Muscle layer of duodenum (tissue), 2 donors: ENCODE measurements around the gene DENND1A.

Experiments used
- H3K27ac ChIP-seq: one replicate; pipeline ENCODE4 v1.7.0; 2013; ENCODE audit warnings: mild to moderate bottlenecking, low read length
- H3K27me3 ChIP-seq: one replicate; pipeline ENCODE4 v1.7.0; 2013; ENCODE audit warnings: low read depth, mild to moderate bottlenecking, control low read depth, low read length
- H3K36me3 ChIP-seq, 2 donors: one replicate each; pipeline ENCODE4 v1.7.0; 2013; ENCODE audit warnings: low read length in 2 of 2, control low read depth in 1 of 2, mild to moderate bottlenecking in 1 of 2; ENCODE audit not compliant: insufficient read depth in 2 of 2, control insufficient read depth in 1 of 2
- H3K4me1 ChIP-seq, 2 donors: one replicate each; pipeline ENCODE4 v1.7.0; 2013; ENCODE audit warnings: low read length in 2 of 2, mild to moderate bottlenecking in 2 of 2, control low read depth in 1 of 2, moderate library complexity in 1 of 2; ENCODE audit not compliant: insufficient read depth in 2 of 2, control insufficient read depth in 1 of 2
- H3K4me3 ChIP-seq, 2 donors: one replicate each; pipeline ENCODE4 v1.7.0; 2013; ENCODE audit warnings: low read length in 2 of 2, low read depth in 1 of 2, mild to moderate bottlenecking in 1 of 2
- H3K9me3 ChIP-seq, 2 donors: one replicate each; pipeline ENCODE4 v1.7.0; 2013; ENCODE audit warnings: low read length in 2 of 2, control low read depth in 1 of 2, mild to moderate bottlenecking in 1 of 2; ENCODE audit not compliant: control insufficient read depth in 1 of 2
- donor health status: healthy.

The DENND1A gene

GRCh38 chr9:123775289-123776284 lies 154.3 kb downstream of the DENND1A start:
- H3K4me3 ChIP-seq = no peak overlapping the region
- H3K9me3 ChIP-seq = no peaks in the 10 kb centered on the region
- no peaks in the 10 kb centered on the region for H3K27me3 ChIP-seq
- H3K4me1 ChIP-seq = no peaks in the 10 kb centered on the region
- no peak overlapping the region for H3K27ac ChIP-seq
- no peaks in the 10 kb centered on the region for H3K36me3 ChIP-seq

- no peaks in the 10 kb centered on the region for H3K36me3 ChIP-seq
- no peak overlapping the region for H3K4me3 ChIP-seq
- H3K27ac ChIP-seq = no peak overlapping the region
- H3K4me1 ChIP-seq = no peaks in the 10 kb centered on the region
- no peaks in the 10 kb centered on the region for H3K27me3 ChIP-seq
- no peaks in the 10 kb centered on the region for H3K9me3 ChIP-seq
These were observed 156.1 kb downstream of the DENND1A start for GRCh38 chr9:123773783-123774182.

- Histone ChIP-seq H3K36me3 (no peaks in the 10 kb centered on the region), H3K27ac (no peak overlapping the region), H3K4me1 (no peaks in the 10 kb centered on the region), H3K9me3 (no peaks in the 10 kb centered on the region), H3K27me3 (no peaks in the 10 kb centered on the region), H3K4me3 (no peak overlapping the region)
These were observed 157.0 kb downstream of the DENND1A start for GRCh38 chr9:123772967-123773366.

DNA sequence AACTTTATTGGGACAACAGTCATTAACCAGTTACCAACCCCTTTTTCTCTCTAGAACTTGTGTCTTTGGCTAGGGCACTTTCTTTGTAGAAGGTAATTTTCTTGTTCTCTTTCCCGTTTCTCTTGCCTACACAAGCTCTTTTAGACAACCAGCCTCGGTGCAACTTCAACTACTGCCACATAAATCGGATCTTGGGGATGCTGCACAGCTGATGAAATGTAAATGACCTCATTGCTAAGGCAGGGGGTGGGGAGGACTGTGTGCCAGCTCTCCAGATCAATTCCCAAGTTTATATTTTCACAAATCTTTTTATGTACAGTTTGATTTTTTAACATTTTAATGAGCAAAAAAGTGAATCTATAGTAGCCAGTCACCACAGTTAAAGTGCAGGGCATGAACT lies 157.6 kb downstream of the DENND1A start:
- H3K4me1 ChIP-seq = no peaks in the 10 kb centered on the region
- H3K27me3 ChIP-seq = no peaks in the 10 kb centered on the region
- no peaks in the 10 kb centered on the region for H3K9me3 ChIP-seq
- H3K27ac ChIP-seq = no peak overlapping the region
- H3K36me3 ChIP-seq = no peaks in the 10 kb centered on the region
- H3K4me3 ChIP-seq = no peak overlapping the region

- no peaks in the 10 kb centered on the region for H3K4me1 ChIP-seq
- H3K9me3 ChIP-seq = no peaks in the 10 kb centered on the region
- no peaks in the 10 kb centered on the region for H3K36me3 ChIP-seq
- H3K27me3 ChIP-seq = no peaks in the 10 kb centered on the region
- no peak overlapping the region for H3K4me3 ChIP-seq
- no peak overlapping the region for H3K27ac ChIP-seq
These were observed 158.2 kb downstream of the DENND1A start for GRCh38 chr9:123771690-123772089.

GRCh38 chr9:123769719-123770118 lies 160.2 kb downstream of the DENND1A start:
- Histone ChIP-seq H3K27me3 (no peaks in the 10 kb centered on the region), H3K36me3 (no peaks in the 10 kb centered on the region), H3K27ac (no peak overlapping the region), H3K4me3 (no peak overlapping the region), H3K4me1 (no peaks in the 10 kb centered on the region), H3K9me3 (no peaks in the 10 kb centered on the region)

- H3K27ac ChIP-seq = no peak overlapping the region
- no peaks in the 10 kb centered on the region for H3K9me3 ChIP-seq
- no peak overlapping the region for H3K4me3 ChIP-seq
These were observed 165.9 kb downstream of the DENND1A start for GRCh38 chr9:123763910-123764588.

DNA sequence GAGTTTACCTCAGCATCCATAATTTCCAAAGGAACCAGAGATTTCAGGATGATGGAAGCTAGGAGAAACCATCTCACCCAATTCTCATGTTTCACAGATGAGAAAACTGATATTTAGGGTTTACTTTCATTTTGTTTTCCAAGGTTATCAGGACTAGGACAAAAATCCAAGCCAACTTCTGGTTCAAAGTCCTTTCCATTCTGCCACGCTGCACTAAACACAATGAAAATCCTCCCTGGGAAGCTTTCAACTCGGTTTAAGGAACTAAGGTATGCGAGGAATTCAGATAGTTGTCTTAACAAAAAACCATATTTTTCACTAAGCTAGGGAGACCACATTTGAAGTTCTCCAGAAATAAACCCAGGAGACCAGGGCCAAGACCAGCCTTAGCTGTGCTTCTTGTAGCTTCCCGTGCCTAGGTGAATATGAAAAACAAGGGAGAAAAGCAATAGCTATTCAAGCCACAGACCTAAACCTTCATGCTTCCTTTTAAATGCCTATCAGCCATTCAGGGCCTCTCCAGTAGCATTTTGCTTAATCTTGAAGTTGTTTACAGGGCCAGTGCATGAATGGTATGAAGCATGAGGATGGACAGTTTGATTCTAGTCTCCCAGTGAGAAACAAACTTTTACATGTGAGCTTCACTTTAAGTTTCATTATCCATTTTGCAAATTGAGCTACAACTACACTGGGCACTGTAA lies 167.9 kb downstream of the DENND1A start:
- Histone ChIP-seq H3K9me3 (no peaks in the 10 kb centered on the region), H3K36me3 (peaks cover 0 to under 1% of the 10 kb centered on the region in 2 donors), H3K27me3 (no peaks in the 10 kb centered on the region), H3K27ac (no peak overlapping the region), H3K4me1 (peaks cover 7 to 35% of the 10 kb centered on the region in 2 donors), H3K4me3 (no peak overlapping the region)

More at GRCh38 chr9:123763910-123764588, 165.9 kb downstream of the DENND1A start:
- H3K27me3 ChIP-seq = no peaks in the 10 kb centered on the region
- H3K36me3 ChIP-seq = no peaks in the 10 kb centered on the region
- H3K4me1 ChIP-seq = peaks cover 7 to 21% of the 10 kb centered on the region in 2 donors

GRCh38 chr9:123757960-123758359 lies 172.0 kb downstream of the DENND1A start:
- Histone ChIP-seq H3K27ac (no peak overlapping the region), H3K4me3 (no peak overlapping the region), H3K9me3 (no peaks in the 10 kb centered on the region), H3K36me3 (peaks cover 0 to 4% of the 10 kb centered on the region in 2 donors), H3K27me3 (no peaks in the 10 kb centered on the region), H3K4me1 (peaks cover 7 to 36% of the 10 kb centered on the region in 2 donors)

GRCh38 chr9:123757547-123757946 lies 172.4 kb downstream of the DENND1A start:
- Histone ChIP-seq H3K36me3 (peaks cover 0 to 4% of the 10 kb centered on the region in 2 donors), H3K27me3 (no peaks in the 10 kb centered on the region), H3K4me3 (no peak overlapping the region), H3K9me3 (no peaks in the 10 kb centered on the region), H3K4me1 (peaks cover 7 to 38% of the 10 kb centered on the region in 2 donors), H3K27ac (no peak overlapping the region)
